GM12892 (cell line): ENCODE measurements around the gene GRK4.
"Not testable (repeated sequence)": the region's sequence is repeated elsewhere in the genome, so short reads cannot be mapped to it uniquely, and the experiment has no call there.

ENCODE experiments used
- DNase-seq: peaks from one replicate; pipeline ENCODE4 v3.0.0; 2011; ENCODE audit not compliant: insufficient read length
- FAIRE-seq: peaks from 2 replicates; lab custom pipeline; 2011; peaks lifted over from hg19 to GRCh38; lab: Jason Lieb, UNC
- POLR2A ChIP-seq: IDR thresholded peaks from 2 replicates; pipeline ENCODE4 v1.6.1; 2011; ENCODE audit warnings: low read depth, low read length, control low read depth
- POLR2AphosphoS5 ChIP-seq: IDR thresholded peaks from 2 replicates; pipeline ENCODE4 v1.6.1; 2011; ENCODE audit warnings: low read depth, low read length, control low read depth
- TAF1 ChIP-seq: IDR thresholded peaks from 2 replicates; pipeline ENCODE4 v1.6.1; 2011; ENCODE audit warnings: low read depth, mild to moderate bottlenecking, control low read depth, low read length, borderline replicate concordance

Gene GRK4

DNA sequence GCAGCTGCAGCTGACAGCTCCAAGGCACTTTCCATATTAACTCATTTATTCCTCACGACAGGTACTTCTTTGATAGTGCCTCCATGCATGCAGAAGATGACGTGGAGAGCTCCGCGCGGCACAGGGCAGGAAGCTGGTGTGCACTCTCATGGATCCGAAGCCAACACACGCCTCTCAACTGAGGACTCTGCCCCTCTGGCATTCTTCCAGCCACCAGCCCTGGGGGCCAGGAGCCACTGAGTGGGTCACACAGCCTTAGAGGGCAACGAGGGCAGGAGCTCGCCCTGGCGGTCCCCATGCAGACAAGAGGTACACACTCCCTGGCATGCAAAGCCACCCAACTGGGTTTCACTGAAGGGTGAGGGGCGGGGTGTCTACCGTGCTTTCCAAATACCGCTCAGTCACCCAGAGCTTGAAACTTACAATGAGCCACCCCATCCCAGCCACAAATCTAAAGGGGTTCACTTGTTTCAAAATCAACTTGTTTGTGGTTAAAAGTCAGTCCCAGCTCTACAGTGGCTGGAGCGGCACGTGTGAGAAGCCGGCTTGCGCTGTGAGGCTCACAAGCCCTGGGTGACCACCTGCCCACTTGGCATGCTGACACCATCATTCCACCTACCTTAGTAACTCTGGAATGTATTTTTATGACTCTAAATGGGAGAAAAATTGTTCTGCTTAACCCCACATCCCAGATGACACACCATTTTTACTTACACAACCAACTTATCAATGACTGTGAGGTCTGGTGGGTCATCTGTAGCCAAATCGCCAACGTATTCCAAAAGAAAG, 16.4 kb upstream of the GRK4 start:
- TF ChIP-seq POLR2AphosphoS5, result no peak
- TF ChIP-seq TAF1, result no peak
- peak; percentile 22; the same call in 1 of the 2 replicates for TF ChIP-seq POLR2A
- FAIRE-seq, result no peak
- no peak for DNase-seq

DNA sequence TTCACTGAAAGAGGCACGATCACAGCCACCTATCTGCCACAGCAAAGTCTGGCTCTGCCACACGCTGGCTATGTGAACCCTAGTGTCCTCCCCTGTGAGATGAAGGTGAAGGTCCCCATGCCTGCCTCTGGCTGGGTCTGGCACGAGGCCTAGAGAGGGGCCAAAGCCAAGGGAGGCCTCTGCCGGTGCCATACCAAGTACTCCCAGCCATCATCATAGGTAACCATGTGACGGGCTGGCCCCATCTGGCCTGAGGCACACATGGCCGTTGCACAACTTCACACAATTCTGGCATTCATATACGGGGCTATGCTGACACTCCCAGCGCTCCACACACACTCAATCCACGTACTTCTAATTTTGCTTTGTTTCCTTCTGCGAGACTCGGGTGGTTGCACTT, 15.4 kb upstream of the GRK4 start:
- FAIRE-seq (no peak), DNase-seq (no peak)
- no peak for TF ChIP-seq TAF1
- TF ChIP-seq POLR2AphosphoS5, result peak; percentile 48; the same call in 1 of the 2 replicates
- peak; percentile 37; the same call in 1 of the 2 replicates for TF ChIP-seq POLR2A

DNA sequence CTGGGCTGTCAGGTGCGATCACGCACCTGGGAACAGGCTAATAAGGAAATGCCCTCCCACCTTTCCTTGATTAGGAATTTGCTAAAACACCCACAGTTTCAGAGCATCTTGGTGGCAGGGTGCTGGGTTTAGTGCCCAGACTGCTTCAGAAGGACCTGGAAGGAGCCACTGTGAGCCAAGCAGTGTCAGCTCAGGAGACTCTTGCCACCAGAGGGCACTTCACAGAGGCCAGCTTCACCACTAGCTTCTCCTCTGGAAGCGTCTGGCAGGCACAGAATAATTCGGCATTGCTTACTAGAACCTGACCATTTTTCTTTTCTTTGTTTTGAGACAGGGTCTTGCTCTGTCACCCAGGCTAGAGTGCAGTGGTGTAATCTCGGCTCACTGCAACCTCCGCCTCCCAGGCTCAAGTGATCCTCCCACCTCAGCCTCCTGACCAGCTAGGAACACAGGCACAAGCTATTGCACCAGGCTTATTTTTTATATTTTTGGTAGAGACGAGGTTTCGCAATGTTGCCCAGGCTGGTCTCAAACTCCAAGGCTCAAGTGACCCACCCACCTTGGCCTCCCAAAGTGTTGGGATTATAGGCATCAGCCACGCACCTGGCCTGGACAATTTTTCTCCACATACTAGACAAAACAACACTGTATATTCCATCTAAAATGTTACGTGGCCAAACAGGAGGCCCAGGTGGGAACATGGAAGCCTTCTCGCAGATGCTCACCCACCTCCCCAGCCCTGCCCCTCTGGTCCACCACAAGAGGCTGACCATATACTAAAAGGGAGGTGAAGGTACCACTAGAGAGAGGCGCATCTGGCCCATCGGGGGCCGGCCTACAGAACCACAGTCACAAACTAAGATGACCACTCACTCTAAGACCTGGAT, 14.2 kb upstream of the GRK4 start:
- no peak for TF ChIP-seq POLR2AphosphoS5
- DNase-seq, result no peak
- FAIRE-seq, result no peak

DNA sequence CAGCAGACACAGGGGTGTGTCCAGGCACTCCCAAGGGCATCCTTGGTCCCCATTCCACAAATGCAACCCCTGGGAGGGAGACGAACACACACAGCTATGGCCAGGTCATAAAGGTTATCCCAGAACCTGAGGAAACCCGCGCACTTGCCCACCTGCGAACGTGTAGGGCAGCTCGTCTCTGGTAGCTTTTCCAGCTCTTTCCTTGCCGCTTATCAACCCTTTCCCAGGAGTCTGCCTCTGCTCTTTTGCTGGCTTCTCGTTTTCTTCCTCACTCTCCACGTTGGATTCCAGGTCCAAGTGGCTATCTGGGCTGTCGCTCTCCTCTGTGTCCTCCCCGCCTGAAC, 13.6 kb upstream of the GRK4 start:
- TF ChIP-seq POLR2A, result no peak
- TF ChIP-seq TAF1, result no peak
- no peak for TF ChIP-seq POLR2AphosphoS5
- DNase-seq (no peak), FAIRE-seq (no peak)

DNA sequence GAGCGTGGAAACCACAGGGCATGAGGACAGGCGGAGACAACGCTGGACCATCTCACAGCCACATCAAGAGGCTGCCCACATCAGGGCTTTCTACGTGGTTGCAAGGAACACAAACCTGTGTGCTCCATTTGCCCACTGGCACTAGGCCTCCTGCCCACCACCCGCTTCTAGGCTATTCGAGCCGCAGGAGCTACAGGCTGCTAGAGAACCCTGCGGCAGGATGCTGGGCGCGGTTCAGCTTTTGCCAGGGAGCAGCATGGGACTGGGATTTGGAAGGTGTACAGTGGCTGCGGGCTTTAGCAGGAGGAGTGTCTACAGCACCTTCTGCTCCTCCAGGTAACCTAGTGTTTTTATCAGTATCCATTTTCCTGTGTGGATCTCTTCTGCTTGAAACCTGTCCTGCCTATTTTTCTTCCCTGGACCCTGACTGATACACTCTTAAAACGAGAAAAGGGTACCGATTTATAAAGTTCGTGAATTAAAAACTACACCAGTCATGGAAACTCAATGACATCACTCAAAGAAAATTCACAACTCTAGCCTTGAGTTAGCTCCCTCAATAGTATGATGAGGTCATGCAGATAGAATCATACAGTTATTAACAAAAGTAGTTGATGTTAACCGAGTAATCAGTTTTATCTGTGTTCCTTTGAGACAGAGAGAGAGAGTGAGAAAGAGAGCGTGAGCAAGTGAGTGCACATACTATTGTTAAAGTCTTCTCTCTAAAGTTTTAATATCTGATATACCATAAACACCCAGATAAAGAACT, 13.0 kb upstream of the GRK4 start:
- TF ChIP-seq POLR2A (no peak), TAF1 (no peak), POLR2AphosphoS5 (no peak)
- FAIRE-seq, result no peak
- no peak for DNase-seq

DNA sequence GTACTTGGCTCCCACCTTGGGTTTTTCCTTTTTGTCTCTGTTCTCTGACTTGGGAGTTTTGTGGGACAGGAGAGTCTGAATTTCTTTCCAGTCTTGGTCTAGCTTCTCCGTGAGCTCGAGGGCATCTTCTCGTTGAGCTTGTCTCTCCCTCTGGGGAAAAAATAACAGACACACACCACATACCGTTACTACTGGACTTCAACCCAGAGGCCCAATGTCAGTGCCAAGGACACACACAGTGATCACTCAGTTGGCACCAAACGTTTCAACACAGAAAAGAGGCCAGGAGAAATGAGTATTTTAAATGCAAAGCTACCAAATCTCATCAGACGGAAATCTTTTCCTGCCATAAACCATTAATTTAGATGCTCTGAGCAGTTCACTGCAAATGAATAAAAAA, 9.9 kb upstream of the GRK4 start:
- TF ChIP-seq TAF1, result no peak
- no peak for TF ChIP-seq POLR2AphosphoS5
- TF ChIP-seq POLR2A, result no peak
- FAIRE-seq, result no peak
- no peak for DNase-seq

DNA sequence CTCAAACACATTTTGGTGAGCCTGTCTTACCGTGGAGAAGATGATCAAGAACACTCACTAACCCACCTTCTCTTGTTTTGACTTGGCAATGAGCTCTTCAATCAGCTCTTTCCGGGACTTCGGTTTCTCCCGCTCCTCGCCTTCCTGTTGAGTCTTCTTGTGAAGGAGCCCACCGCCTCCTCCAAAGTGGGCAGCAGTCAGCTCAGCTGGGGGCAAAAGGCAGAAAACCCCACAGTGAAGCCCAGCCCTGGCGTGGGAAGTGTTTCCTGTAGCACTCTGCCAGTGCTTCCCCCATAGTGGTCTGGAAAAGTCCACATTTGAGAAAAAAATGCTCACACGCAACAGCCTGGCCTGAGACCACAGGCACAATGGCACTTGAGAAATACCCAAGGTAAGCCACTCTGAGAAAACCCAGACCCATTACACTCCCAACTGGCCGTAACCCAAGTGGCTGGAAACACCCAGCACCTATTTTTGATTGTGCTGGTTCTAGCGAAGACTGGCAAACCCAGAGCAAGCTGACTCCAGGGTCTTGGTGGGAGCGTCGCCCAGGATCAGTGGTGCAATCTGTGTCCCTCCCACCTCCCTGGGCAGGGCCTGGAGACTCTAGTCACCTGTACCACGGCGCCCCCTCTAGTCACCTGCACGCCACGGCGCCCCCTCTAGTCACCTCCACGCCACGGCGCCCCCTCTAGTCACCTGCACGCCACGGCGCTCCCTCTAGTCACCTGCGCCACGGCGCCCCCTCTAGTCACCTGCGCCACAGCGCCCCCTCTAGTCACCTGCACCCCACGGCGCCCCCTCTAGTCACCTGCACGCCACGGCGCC, 8.8 kb upstream of the GRK4 start:
- TF ChIP-seq TAF1 (no peak), POLR2AphosphoS5 (no peak), POLR2A (no peak)
- DNase-seq, result no peak
- peak; percentile 80 for FAIRE-seq

DNA sequence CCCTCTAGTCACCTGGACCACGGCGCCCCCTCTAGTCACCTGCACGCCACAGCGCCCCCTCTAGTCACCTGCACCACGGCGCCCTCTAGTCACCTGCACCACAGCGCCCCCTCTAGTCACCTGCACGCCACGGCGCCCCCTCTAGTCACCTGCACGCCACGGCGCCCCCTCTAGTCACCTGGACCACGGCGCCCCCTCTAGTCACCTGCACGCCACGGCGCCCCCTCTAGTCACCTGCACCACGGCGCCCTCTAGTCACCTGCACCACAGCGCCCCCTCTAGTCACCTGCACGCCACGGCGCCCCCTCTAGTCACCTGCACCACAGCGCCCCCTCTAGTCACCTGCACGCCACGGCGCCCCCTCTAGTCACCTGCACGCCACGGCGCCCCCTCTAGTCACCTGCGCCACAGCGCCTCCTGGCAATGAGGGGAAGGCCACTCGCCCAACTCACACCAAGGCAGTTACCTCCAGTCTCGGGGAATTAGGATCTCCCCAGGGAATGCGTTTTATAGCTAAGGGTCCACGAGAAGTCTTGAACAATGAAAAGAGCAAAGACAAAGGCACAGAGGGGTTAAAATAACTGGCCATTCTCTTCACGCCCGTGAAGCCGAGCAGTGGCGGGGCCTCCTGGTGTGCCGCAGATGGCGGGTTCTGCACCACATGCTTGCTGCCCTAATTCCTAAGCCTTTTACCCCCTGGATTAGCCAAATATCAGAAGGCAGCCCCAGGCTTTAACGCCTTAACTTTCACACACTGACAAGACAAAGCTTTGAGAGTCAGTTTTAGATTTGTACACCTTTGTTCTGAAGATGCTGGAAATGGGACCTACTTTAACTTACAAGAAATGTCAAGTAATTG, 8.0 kb upstream of the GRK4 start:
- peak; percentile 48 for FAIRE-seq
- not testable (repeated sequence) for DNase-seq

DNA sequence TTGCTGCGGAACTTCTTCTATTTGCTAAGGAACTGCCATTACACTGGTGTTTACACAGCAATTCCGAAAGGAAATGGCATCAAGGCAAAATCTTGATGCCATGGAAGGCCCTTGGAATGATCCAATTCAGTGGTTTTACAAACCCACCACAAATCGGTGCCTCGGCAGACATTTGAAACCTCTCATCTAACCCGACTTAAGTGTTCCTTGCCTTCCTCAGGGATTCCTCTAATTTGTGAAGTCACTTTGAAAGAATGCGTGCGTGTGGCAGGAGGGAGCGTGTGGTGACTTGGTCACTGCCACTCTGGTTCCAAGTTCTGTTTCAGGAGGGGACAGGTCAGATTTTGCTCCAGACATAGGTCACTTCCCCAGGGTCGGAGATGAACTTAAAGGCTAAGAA, 4.9 kb upstream of the GRK4 start:
- no peak for DNase-seq
- TF ChIP-seq POLR2A, result no peak
- no peak for TF ChIP-seq TAF1
- no peak for FAIRE-seq

DNA sequence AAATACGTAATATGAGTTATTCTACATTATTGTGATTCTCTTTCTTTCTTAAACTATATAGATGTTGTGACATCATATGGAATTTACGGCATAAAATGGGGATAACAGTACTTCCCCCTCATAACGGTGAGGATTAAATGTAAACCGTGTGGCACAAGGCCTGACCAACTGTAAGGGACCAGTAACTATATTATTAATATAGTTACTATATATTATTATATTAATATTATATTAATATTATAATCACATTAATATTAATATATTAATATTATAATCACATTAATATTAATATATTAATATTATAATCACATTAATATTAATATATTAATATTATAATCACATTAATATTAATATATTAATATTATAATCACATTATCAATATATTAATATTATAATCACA, 2.9 kb upstream of the GRK4 start:
- DNase-seq, FAIRE-seq: not testable (repeated sequence)

DNA sequence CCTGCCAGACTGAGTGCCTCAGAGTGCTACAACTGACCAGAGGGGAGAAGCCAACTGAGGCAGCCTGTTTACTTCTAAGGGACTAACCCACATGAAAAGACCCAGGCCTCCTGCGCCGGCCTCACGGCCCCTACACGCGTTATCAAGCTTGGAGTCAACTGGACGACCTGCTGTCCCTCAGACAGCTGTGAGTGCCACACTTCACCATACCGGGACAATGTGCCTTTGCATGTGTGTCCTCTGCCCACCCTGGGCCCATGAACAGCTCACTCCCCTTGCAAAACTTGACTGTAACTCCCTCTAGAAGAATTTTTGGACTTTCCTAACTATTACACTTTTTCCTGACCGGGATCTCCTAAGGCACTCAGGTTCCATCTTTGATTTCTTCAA, 2.0 kb upstream of the GRK4 start:
- TF ChIP-seq TAF1, result no peak
- no peak for TF ChIP-seq POLR2AphosphoS5
- TF ChIP-seq POLR2A, result no peak
- FAIRE-seq, result no peak
- DNase-seq, result no peak
